HG02981 (cell line): ENCODE data around the gene MYLK.

ENCODE experiments used
- ATAC-seq: cut with Tn5 transposase; IDR thresholded peaks from one replicate; pipeline ENCODE4 v1.9.1; 2021; ENCODE audit warnings: mild to moderate bottlenecking, moderate library complexity; ENCODE audit not compliant: unreplicated experiment

Gene MYLK

GRCh38 chr3:123876858-123877257, 7.3 kb downstream of the MYLK start:
- ATAC-seq, result no peak

GRCh38 chr3:123872621-123873020, 11.5 kb downstream of the MYLK start:
- ATAC-seq, result no peak

- no peak for ATAC-seq
Measured at GRCh38 chr3:123871946-123872345, 12.2 kb downstream of the MYLK start.

GRCh38 chr3:123870033-123870432, 14.1 kb downstream of the MYLK start:
- no peak for ATAC-seq

GRCh38 chr3:123869165-123869564, 15.0 kb downstream of the MYLK start:
- ATAC-seq, result no peak

- no peak for ATAC-seq
Measured at GRCh38 chr3:123864706-123865105, 19.4 kb downstream of the MYLK start.

- no peak for ATAC-seq
Measured at GRCh38 chr3:123862152-123862551, 22.0 kb downstream of the MYLK start.

GRCh38 chr3:123861081-123861836, 22.9 kb downstream of the MYLK start:
- ATAC-seq, result no peak

GRCh38 chr3:123859177-123859576, 25.0 kb downstream of the MYLK start:
- ATAC-seq, result no peak

- no peak for ATAC-seq
Measured at GRCh38 chr3:123854905-123855304, 29.2 kb downstream of the MYLK start.

- no peak for ATAC-seq
Measured at GRCh38 chr3:123853686-123854372, 30.3 kb downstream of the MYLK start.

- no peak for ATAC-seq
Measured at GRCh38 chr3:123847209-123847608, 36.9 kb downstream of the MYLK start.

GRCh38 chr3:123843668-123844067, 40.5 kb downstream of the MYLK start:
- ATAC-seq, result no peak

- ATAC-seq, result no peak
Measured at GRCh38 chr3:123842711-123843110, 41.4 kb downstream of the MYLK start.

- ATAC-seq, result no peak
Measured at GRCh38 chr3:123841476-123842238, 42.5 kb downstream of the MYLK start.

GRCh38 chr3:123840961-123841360, 43.2 kb downstream of the MYLK start:
- no peak for ATAC-seq

GRCh38 chr3:123837858-123838257, 46.3 kb downstream of the MYLK start:
- ATAC-seq, result no peak

GRCh38 chr3:123834631-123835030, 49.5 kb downstream of the MYLK start:
- ATAC-seq, result no peak

- ATAC-seq, result no peak
Measured at GRCh38 chr3:123833398-123833785, 50.7 kb downstream of the MYLK start.

- no peak for ATAC-seq
Measured at GRCh38 chr3:123832692-123833397, 51.3 kb downstream of the MYLK start.

GRCh38 chr3:123831420-123831819, 52.7 kb downstream of the MYLK start:
- ATAC-seq, result no peak
